ENCODE data around the gene EFHC1. TPM values are rescaled to one million over a fixed set of nuclear protein-coding genes. Genes with fewer than 3 reads are reported as not detected.

The EFHC1 gene
- polyA plus RNA-seq, 4 donors = 10.4 to 23.8 (median 19.7) TPM

DNA sequence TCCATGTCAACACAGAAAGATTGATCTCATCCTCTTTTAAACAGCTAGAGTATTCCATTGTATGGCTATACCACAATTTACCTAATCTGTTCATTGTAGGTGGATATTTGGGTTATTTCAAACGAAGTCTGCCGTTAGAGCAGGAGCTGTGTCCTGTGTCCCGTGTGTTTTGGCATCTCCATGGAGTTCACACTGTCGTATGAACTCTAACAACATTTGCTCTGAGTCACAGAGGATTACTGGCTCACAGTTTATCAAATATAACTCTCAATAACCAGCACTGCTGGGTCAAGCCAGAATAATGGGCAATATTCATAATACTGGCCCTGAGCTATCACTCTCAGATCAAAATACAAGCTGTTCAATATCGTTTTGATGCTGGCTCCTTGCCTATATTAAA lies 140.3 kb downstream of the EFHC1 start:
- Histone ChIP-seq H3K4me3 (ENCODE audit: low read depth in 1 of 3, low read length in 3 of 3) (no peak overlapping the region), H3K4me1 (ENCODE audit: control insufficient read depth in 3 of 3, insufficient read depth in 2 of 3, low read depth in 1 of 3, low read length in 2 of 3) (peaks cover 8 to 33% (median 15%) of the 10 kb centered on the region in 3 donors), H3K9me3 (ENCODE audit: control insufficient read depth in 2 of 2, insufficient read depth in 1 of 2, low read depth in 1 of 2, low read length in 1 of 2) (no peaks in the 10 kb centered on the region), H3K36me3 (ENCODE audit: control insufficient read depth in 3 of 3, insufficient read depth in 2 of 3, low read depth in 1 of 3, low read length in 3 of 3) (peaks cover 0 to 10% (median 0%) of the 10 kb centered on the region in 3 donors), H3K27me3 (ENCODE audit: control insufficient read depth in 3 of 3, insufficient read depth in 3 of 3, low read length in 3 of 3) (no peaks in the 10 kb centered on the region), H3K27ac (ENCODE audit: low read depth in 1 of 3, low read length in 2 of 3) (no peak overlapping the region)
- FAIRE-seq (no peak), DNase-seq (peak in 1 of 2 donors; percentile 40)
- WGBS, 3 donors = 24 to 59% (median 40%) methylated on average over 5 of the region's 5 CpGs

DNA sequence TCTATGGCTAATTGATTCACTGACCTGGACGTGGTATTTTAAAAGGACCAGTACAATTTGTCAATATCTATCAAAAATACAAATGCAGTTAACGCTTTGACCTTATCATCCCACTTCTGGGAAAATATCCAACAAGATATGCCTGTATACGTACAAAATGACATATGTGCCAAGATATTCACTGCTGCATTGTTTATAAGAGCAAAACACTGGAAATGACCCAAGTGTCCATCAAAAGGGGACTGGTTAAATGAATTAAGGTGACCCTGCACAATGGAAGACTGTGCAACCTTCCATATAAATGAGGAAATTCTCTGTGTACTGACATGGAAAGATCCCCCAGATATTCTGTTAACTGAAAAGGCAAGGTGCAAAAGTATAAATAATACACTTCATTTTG lies 142.8 kb downstream of the EFHC1 start:
- Histone ChIP-seq H3K27me3 (ENCODE audit: control insufficient read depth in 3 of 3, insufficient read depth in 3 of 3, low read length in 3 of 3) (no peaks in the 10 kb centered on the region), H3K36me3 (ENCODE audit: control insufficient read depth in 3 of 3, insufficient read depth in 2 of 3, low read depth in 1 of 3, low read length in 3 of 3) (peaks cover 0 to 11% (median 0%) of the 10 kb centered on the region in 3 donors), H3K9me3 (ENCODE audit: control insufficient read depth in 2 of 2, insufficient read depth in 1 of 2, low read depth in 1 of 2, low read length in 1 of 2) (no peaks in the 10 kb centered on the region), H3K27ac (ENCODE audit: low read depth in 1 of 3, low read length in 2 of 3) (no peak overlapping the region), H3K4me3 (ENCODE audit: low read depth in 1 of 3, low read length in 3 of 3) (no peak overlapping the region), H3K4me1 (ENCODE audit: control insufficient read depth in 3 of 3, insufficient read depth in 2 of 3, low read depth in 1 of 3, low read length in 2 of 3) (peaks cover 14 to 48% (median 29%) of the 10 kb centered on the region in 3 donors)
- DNase-seq = no peak
- FAIRE-seq = no peak
- WGBS, 3 donors = 11 to 45% (median 26%) methylated on average over 3 of the region's 3 CpGs

DNA sequence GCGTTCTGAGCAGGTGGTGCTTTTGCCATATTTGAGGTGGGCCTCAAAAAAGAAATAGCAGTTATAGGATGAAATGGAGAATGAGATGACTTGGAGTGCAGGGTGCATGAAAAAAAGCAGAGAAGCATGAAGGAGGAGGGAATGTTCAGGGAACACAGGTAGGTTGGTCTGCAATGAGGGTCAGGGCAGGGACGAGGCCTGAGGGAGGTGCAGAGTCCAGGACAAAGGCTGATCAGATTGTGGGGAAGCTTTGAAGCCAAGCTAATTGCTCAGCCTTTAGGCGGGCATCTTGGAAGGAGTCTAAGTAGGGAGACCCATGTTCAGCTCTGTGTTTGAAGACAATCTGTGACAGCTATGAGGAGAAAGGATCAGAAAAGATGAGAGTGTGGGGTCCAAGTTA lies 144.7 kb downstream of the EFHC1 start:
- H3K4me1 ChIP-seq (ENCODE audit: control insufficient read depth in 3 of 3, insufficient read depth in 2 of 3, low read depth in 1 of 3, low read length in 2 of 3) = peaks cover 14 to 48% (median 28%) of the 10 kb centered on the region in 3 donors
- 36 to 70% (median 39%) methylated on average over 3 of the region's 3 CpGs for WGBS, 3 donors
- peak; percentile 89 to 91 for DNase-seq

DNA sequence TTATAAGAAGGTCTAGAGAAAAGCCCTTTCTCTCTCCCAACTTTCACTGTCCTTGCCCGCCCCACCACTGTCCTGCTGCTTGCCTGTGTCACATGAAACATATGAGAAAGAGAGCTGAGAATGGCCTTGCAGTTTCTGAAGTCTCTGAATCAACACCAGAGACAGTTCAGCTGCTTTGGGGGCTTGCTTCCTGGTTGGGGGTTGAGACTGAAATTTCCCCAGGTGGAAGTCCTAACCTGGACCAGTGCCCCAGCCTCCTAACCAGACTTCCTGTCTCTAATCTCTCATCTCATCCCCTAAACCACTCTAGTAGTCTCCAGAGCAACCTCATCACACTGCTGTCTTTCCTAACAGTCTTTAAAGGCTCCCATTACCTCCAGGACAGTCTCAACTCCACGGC lies 146.1 kb downstream of the EFHC1 start:
- no peak for FAIRE-seq
- Histone ChIP-seq H3K27me3 (ENCODE audit: control insufficient read depth in 3 of 3, insufficient read depth in 3 of 3, low read length in 3 of 3) (no peaks in the 10 kb centered on the region), H3K4me1 (ENCODE audit: control insufficient read depth in 3 of 3, insufficient read depth in 2 of 3, low read depth in 1 of 3, low read length in 2 of 3) (peaks cover 14 to 59% (median 37%) of the 10 kb centered on the region in 3 donors), H3K9me3 (ENCODE audit: control insufficient read depth in 2 of 2, insufficient read depth in 1 of 2, low read depth in 1 of 2, low read length in 1 of 2) (no peaks in the 10 kb centered on the region), H3K4me3 (ENCODE audit: low read depth in 1 of 3, low read length in 3 of 3) (no peak overlapping the region), H3K36me3 (ENCODE audit: control insufficient read depth in 3 of 3, insufficient read depth in 2 of 3, low read depth in 1 of 3, low read length in 3 of 3) (peaks cover 0 to 5% (median 0%) of the 10 kb centered on the region in 3 donors), H3K27ac (ENCODE audit: low read depth in 1 of 3, low read length in 2 of 3) (peak overlapping the region in 2 of 3 donors; percentile 57 to 76)
- 79 to 90% (median 86%) methylated on average over 2 of the region's 2 CpGs for WGBS, 3 donors
- DNase-seq = no peak

More for the DNA sequence above, 144.7 kb downstream of the EFHC1 start:
- Histone ChIP-seq H3K9me3 (ENCODE audit: control insufficient read depth in 2 of 2, insufficient read depth in 1 of 2, low read depth in 1 of 2, low read length in 1 of 2) (no peaks in the 10 kb centered on the region), H3K27ac (ENCODE audit: low read depth in 1 of 3, low read length in 2 of 3) (peak overlapping the region in 2 of 3 donors; percentile 32 to 72), H3K27me3 (ENCODE audit: control insufficient read depth in 3 of 3, insufficient read depth in 3 of 3, low read length in 3 of 3) (no peaks in the 10 kb centered on the region), H3K36me3 (ENCODE audit: control insufficient read depth in 3 of 3, insufficient read depth in 2 of 3, low read depth in 1 of 3, low read length in 3 of 3) (peaks cover 0 to 5% (median 0%) of the 10 kb centered on the region in 3 donors), H3K4me3 (ENCODE audit: low read depth in 1 of 3, low read length in 3 of 3) (no peak overlapping the region)
- no peak for FAIRE-seq

GRCh38 chr6:52566853-52567279 lies 146.7 kb downstream of the EFHC1 start:
- no peaks in the 10 kb centered on the region for H3K27me3 ChIP-seq (ENCODE audit: control insufficient read depth in 3 of 3, insufficient read depth in 3 of 3, low read length in 3 of 3)
- H3K4me3 ChIP-seq (ENCODE audit: low read depth in 1 of 3, low read length in 3 of 3) = no peak overlapping the region
- H3K36me3 ChIP-seq (ENCODE audit: control insufficient read depth in 3 of 3, insufficient read depth in 2 of 3, low read depth in 1 of 3, low read length in 3 of 3) = peaks cover 0 to 5% (median 0%) of the 10 kb centered on the region in 3 donors
- peak overlapping the region in 2 of 3 donors; percentile 60 to 76 for H3K27ac ChIP-seq (ENCODE audit: low read depth in 1 of 3, low read length in 2 of 3)
- H3K9me3 ChIP-seq (ENCODE audit: control insufficient read depth in 2 of 2, insufficient read depth in 1 of 2, low read depth in 1 of 2, low read length in 1 of 2) = no peaks in the 10 kb centered on the region
- DNase-seq = peak; percentile 32 to 66
- FAIRE-seq = no peak
- 58 to 79% (median 72%) methylated on average over 3 of the region's 3 CpGs for whole genome bisulfite sequencing, 3 donors
- H3K4me1 ChIP-seq (ENCODE audit: control insufficient read depth in 3 of 3, insufficient read depth in 2 of 3, low read depth in 1 of 3, low read length in 2 of 3) = peaks cover 14 to 65% (median 37%) of the 10 kb centered on the region in 3 donors

DNA sequence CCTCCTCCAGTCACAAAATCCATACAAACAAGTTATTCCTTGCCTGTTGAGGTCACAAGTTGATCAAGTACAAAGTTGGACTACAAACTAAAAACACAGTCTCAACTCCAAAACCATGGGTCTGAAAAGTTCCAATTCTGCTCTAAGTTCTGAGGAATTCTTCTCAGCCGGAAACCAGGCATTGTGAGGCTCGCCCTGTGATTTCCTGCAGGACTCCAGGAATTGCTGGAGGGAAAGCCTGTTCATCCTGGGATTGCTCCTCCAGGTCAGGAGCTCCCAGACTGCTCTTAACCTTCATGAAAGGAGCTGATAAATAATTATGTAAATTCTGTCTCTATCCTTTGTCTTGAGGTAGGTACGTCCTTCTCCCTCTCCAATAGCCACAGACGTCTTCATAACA lies 148.2 kb downstream of the EFHC1 start:
- Histone ChIP-seq H3K27ac (ENCODE audit: low read depth in 1 of 3, low read length in 2 of 3) (no peak overlapping the region), H3K36me3 (ENCODE audit: control insufficient read depth in 3 of 3, insufficient read depth in 2 of 3, low read depth in 1 of 3, low read length in 3 of 3) (peaks cover 0 to 5% (median 0%) of the 10 kb centered on the region in 3 donors), H3K4me1 (ENCODE audit: control insufficient read depth in 3 of 3, insufficient read depth in 2 of 3, low read depth in 1 of 3, low read length in 2 of 3) (peaks cover 14 to 68% (median 37%) of the 10 kb centered on the region in 3 donors), H3K4me3 (ENCODE audit: low read depth in 1 of 3, low read length in 3 of 3) (no peak overlapping the region), H3K9me3 (ENCODE audit: control insufficient read depth in 2 of 2, insufficient read depth in 1 of 2, low read depth in 1 of 2, low read length in 1 of 2) (no peaks in the 10 kb centered on the region), H3K27me3 (ENCODE audit: control insufficient read depth in 3 of 3, insufficient read depth in 3 of 3, low read length in 3 of 3) (no peaks in the 10 kb centered on the region)
- no peak for DNase-seq
- no peak for FAIRE-seq
- 73 to 94% (median 88%) methylated on average over 4 of the region's 4 CpGs for WGBS, 3 donors

GRCh38 chr6:52570291-52570700 lies 150.2 kb downstream of the EFHC1 start:
- Histone ChIP-seq H3K4me3 (ENCODE audit: low read depth in 1 of 3, low read length in 3 of 3) (no peak overlapping the region), H3K27ac (ENCODE audit: low read depth in 1 of 3, low read length in 2 of 3) (peak overlapping the region in 2 of 3 donors; percentile 36 to 40), H3K4me1 (ENCODE audit: control insufficient read depth in 3 of 3, insufficient read depth in 2 of 3, low read depth in 1 of 3, low read length in 2 of 3) (peaks cover 9 to 74% (median 30%) of the 10 kb centered on the region in 3 donors), H3K9me3 (ENCODE audit: control insufficient read depth in 2 of 2, insufficient read depth in 1 of 2, low read depth in 1 of 2, low read length in 1 of 2) (no peaks in the 10 kb centered on the region), H3K27me3 (ENCODE audit: control insufficient read depth in 3 of 3, insufficient read depth in 3 of 3, low read length in 3 of 3) (no peaks in the 10 kb centered on the region), H3K36me3 (ENCODE audit: control insufficient read depth in 3 of 3, insufficient read depth in 2 of 3, low read depth in 1 of 3, low read length in 3 of 3) (peaks cover 0 to 13% (median 0%) of the 10 kb centered on the region in 3 donors)
- FAIRE-seq (no peak), DNase-seq (peak in 1 of 2 donors; percentile 28)
- WGBS, 3 donors = 58 to 75% (median 71%) methylated on average over 8 of the region's 8 CpGs

GRCh38 chr6:52571099-52571755 lies 151.1 kb downstream of the EFHC1 start:
- H3K4me3 ChIP-seq (ENCODE audit: low read depth in 1 of 3, low read length in 3 of 3) = no peak overlapping the region
- peaks cover 4 to 71% (median 29%) of the 10 kb centered on the region in 3 donors for H3K4me1 ChIP-seq (ENCODE audit: control insufficient read depth in 3 of 3, insufficient read depth in 2 of 3, low read depth in 1 of 3, low read length in 2 of 3)
- WGBS, 3 donors = 62 to 79% (median 62%) methylated on average over 10 of the region's 10 CpGs
- H3K36me3 ChIP-seq (ENCODE audit: control insufficient read depth in 3 of 3, insufficient read depth in 2 of 3, low read depth in 1 of 3, low read length in 3 of 3) = peaks cover 0 to 12% (median 0%) of the 10 kb centered on the region in 3 donors
- H3K9me3 ChIP-seq (ENCODE audit: control insufficient read depth in 2 of 2, insufficient read depth in 1 of 2, low read depth in 1 of 2, low read length in 1 of 2) = no peaks in the 10 kb centered on the region
- peak overlapping the region in 1 of 3 donors; percentile 25 for H3K27ac ChIP-seq (ENCODE audit: low read depth in 1 of 3, low read length in 2 of 3)
- no peaks in the 10 kb centered on the region for H3K27me3 ChIP-seq (ENCODE audit: control insufficient read depth in 3 of 3, insufficient read depth in 3 of 3, low read length in 3 of 3)
- DNase-seq (peak in 1 of 2 donors; percentile 64), FAIRE-seq (no peak)
